ENCODE data around the gene DCAF7. TPM values are rescaled to one million over a fixed set of nuclear protein-coding genes. Genes with fewer than 3 reads are reported as not detected.

DCAF7 gene
- total and polyA plus RNA-seq, 2 experiments from 2014 or later = 55.1 to 56.7 TPM

GRCh38 chr17:63631626-63632025 is 81.3 kb downstream of the DCAF7 start:
- Histone ChIP-seq H3K4me3 (no peak overlapping the region), H3K27me3 (no peaks in the 10 kb centered on the region), H3K4me1 (ENCODE audit: low read depth) (no peaks in the 10 kb centered on the region), H3K36me3 (no peaks in the 10 kb centered on the region), H3K27ac (no peak overlapping the region), H3K9me3 (ENCODE audit: low read depth) (no peaks in the 10 kb centered on the region)
- DNase-seq (ENCODE audit: low read depth in 1 of 2, low spot score in 1 of 2) = no peak
- no peak for TF ChIP-seq CTCF (IDR thresholded peaks at IDR 0.05; ENCODE audit: low read depth, low read length)

- no peak for DNase-seq (ENCODE audit: low read depth in 1 of 2, low spot score in 1 of 2)
- H3K27me3 ChIP-seq = no peaks in the 10 kb centered on the region
- no peak overlapping the region for H3K27ac ChIP-seq
- TF ChIP-seq CTCF (IDR thresholded peaks at IDR 0.05; ENCODE audit: low read depth, low read length) = no peak
- H3K36me3 ChIP-seq = no peaks in the 10 kb centered on the region
- H3K4me3 ChIP-seq = no peak overlapping the region
- no peaks in the 10 kb centered on the region for H3K9me3 ChIP-seq (ENCODE audit: low read depth)
- H3K4me1 ChIP-seq (ENCODE audit: low read depth) = peaks cover 3% of the 10 kb centered on the region
Observed at GRCh38 chr17:63633742-63634141, 83.5 kb downstream of the DCAF7 start.

- DNase-seq (ENCODE audit: low read depth in 1 of 2, low spot score in 1 of 2) = peak in 1 of 2 donors; percentile 56
- no peak for TF ChIP-seq CTCF (IDR thresholded peaks at IDR 0.05; ENCODE audit: low read depth, low read length)
- H3K27ac ChIP-seq = no peak overlapping the region
- peaks cover 3% of the 10 kb centered on the region for H3K4me1 ChIP-seq (ENCODE audit: low read depth)
- no peak overlapping the region for H3K4me3 ChIP-seq
- H3K27me3 ChIP-seq = no peaks in the 10 kb centered on the region
- no peaks in the 10 kb centered on the region for H3K36me3 ChIP-seq
- no peaks in the 10 kb centered on the region for H3K9me3 ChIP-seq (ENCODE audit: low read depth)
Observed at GRCh38 chr17:63634163-63634562, 83.9 kb downstream of the DCAF7 start.

GRCh38 chr17:63634816-63635215 is 84.5 kb downstream of the DCAF7 start:
- no peak for DNase-seq (ENCODE audit: low read depth in 1 of 2, low spot score in 1 of 2)
- no peak overlapping the region for H3K27ac ChIP-seq

GRCh38 chr17:63635290-63635689 is 85.0 kb downstream of the DCAF7 start:
- H3K27ac ChIP-seq = no peak overlapping the region
- no peaks in the 10 kb centered on the region for H3K9me3 ChIP-seq (ENCODE audit: low read depth)

More at GRCh38 chr17:63634816-63635215, 84.5 kb downstream of the DCAF7 start:
- no peak overlapping the region for H3K4me3 ChIP-seq
- no peak for TF ChIP-seq CTCF (IDR thresholded peaks at IDR 0.05; ENCODE audit: low read depth, low read length)
- no peaks in the 10 kb centered on the region for H3K9me3 ChIP-seq (ENCODE audit: low read depth)
- peaks cover 3% of the 10 kb centered on the region for H3K4me1 ChIP-seq (ENCODE audit: low read depth)
- no peaks in the 10 kb centered on the region for H3K36me3 ChIP-seq
- H3K27me3 ChIP-seq = no peaks in the 10 kb centered on the region

More at GRCh38 chr17:63635290-63635689, 85.0 kb downstream of the DCAF7 start:
- Histone ChIP-seq H3K27me3 (no peaks in the 10 kb centered on the region), H3K36me3 (no peaks in the 10 kb centered on the region), H3K4me3 (no peak overlapping the region), H3K4me1 (ENCODE audit: low read depth) (peaks cover 3% of the 10 kb centered on the region)
- DNase-seq (ENCODE audit: low read depth in 1 of 2, low spot score in 1 of 2) = no peak
- TF ChIP-seq CTCF (IDR thresholded peaks at IDR 0.05; ENCODE audit: low read depth, low read length) = no peak
